GM12892 (cell line): Measurements from ENCODE around the gene SCAPER.
"Not testable (repeated sequence)": the region's sequence is repeated elsewhere in the genome, so short reads cannot be mapped to it uniquely, and the experiment has no call there.

ENCODE experiments used
- DNase-seq: peaks from one replicate; pipeline ENCODE4 v3.0.0; 2011; ENCODE audit not compliant: insufficient read length
- FAIRE-seq: peaks from 2 replicates; lab custom pipeline; 2011; peaks lifted over from hg19 to GRCh38; lab: Jason Lieb, UNC
- POLR2A ChIP-seq: IDR thresholded peaks from 2 replicates; pipeline ENCODE4 v1.6.1; 2011; ENCODE audit warnings: low read depth, low read length, control low read depth
- POLR2AphosphoS5 ChIP-seq: IDR thresholded peaks from 2 replicates; pipeline ENCODE4 v1.6.1; 2011; ENCODE audit warnings: low read depth, low read length, control low read depth
- TAF1 ChIP-seq: IDR thresholded peaks from 2 replicates; pipeline ENCODE4 v1.6.1; 2011; ENCODE audit warnings: low read depth, mild to moderate bottlenecking, control low read depth, low read length, borderline replicate concordance

The SCAPER gene

DNA sequence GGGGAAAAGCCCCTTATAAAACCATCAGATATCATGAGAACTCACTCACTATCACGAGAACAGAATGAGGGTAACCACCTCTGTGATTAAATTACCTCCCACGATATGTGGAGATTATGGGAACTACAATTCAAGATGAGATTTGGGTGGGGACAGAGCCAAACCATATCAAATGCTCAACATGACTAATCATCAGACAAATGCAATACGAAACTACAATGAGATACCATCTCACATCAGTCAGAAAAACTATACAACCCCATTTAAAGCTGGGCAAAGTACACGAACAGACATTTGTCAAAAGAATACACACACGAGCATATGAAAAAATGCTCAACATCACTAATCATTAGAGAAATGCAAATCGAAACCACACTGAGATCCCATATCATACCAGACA is 67.7 kb downstream of the SCAPER start:
- DNase-seq (no peak), FAIRE-seq (peak; percentile 83)
- no peak for TF ChIP-seq POLR2AphosphoS5
- TF ChIP-seq TAF1: no peak
- TF ChIP-seq POLR2A: no peak

DNA sequence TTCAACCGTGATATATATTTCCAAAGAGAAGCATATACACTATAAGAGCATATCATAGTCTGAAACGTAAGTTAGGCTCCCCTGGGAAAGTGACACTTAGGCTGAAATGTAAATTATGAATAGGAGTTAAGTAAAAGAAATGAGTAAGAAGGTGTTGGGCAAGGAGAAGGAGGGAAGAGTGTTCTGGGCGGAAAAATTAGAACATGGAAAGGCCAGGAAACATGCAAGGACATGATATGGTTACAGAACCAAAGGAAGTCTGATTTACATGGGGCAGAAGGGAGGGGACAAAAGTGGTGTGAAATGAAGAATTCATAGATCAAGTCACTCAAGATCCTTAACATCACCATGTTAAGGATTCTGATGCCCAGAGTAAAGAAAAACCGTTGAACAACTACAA is 75.2 kb downstream of the SCAPER start:
- no peak for TF ChIP-seq TAF1
- no peak for TF ChIP-seq POLR2A
- no peak for TF ChIP-seq POLR2AphosphoS5
- FAIRE-seq: no peak
- DNase-seq: no peak

DNA sequence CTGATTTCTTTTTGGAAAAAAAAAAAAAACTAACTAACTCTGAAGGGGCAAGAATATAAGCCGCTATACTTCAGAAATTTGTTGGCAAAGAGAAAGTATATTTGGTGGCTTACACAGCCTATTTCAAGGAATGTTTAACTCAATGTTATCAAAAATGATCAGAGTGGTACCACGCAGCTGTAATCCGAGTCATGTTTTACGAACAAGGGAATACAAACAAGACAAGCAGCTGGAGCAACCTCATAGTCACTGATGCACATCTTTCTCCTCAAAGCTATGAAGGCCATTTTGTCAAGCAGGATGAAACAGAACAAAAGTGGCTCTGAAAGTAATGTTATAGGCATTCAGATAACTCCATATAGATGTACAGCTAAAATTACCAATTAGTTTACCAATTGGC is 81.2 kb downstream of the SCAPER start:
- FAIRE-seq (no peak), DNase-seq (no peak)
- TF ChIP-seq POLR2AphosphoS5: no peak
- no peak for TF ChIP-seq POLR2A
- TF ChIP-seq TAF1: no peak

DNA sequence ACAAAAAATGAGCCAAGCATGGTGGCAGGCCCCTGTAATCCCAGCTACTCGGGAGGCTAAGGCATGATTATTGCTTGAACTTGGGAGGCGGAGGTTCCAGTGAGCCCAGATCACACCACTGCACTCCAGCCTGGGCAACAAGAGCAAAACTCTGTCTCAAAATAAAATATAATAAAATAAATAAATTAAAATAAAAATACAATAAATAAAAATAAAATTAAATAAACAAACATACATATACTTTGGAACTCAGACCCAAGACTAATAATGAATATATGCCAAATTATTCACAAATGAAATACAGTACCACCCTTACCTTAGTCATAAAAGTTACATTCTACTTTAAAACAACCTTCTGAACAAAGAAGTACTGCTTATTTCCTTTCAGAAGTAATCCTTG is 81.8 kb downstream of the SCAPER start:
- TF ChIP-seq POLR2AphosphoS5 (no peak), TAF1 (no peak), POLR2A (no peak)
- FAIRE-seq: no peak
- no peak for DNase-seq

DNA sequence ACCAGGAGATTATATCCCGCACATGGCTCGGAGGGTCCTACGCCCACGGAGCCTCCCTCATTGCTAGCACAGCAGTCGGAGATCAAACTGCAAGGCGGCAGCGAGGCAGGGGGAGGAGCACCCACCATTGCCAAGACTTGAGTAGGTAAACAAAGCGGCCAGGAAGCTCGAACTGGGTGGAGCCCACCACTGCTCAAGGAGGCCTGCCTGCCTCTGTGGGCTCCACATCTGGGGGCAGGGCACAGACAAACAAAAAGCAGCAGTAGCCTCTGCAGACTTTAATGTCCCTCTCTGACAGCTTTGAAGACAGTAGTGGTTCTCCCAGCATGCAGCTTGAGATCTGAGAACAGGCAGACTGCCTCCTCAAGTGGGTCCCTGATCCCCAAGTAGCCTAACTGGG is 86.2 kb downstream of the SCAPER start:
- FAIRE-seq, DNase-seq: not testable (repeated sequence)

DNA sequence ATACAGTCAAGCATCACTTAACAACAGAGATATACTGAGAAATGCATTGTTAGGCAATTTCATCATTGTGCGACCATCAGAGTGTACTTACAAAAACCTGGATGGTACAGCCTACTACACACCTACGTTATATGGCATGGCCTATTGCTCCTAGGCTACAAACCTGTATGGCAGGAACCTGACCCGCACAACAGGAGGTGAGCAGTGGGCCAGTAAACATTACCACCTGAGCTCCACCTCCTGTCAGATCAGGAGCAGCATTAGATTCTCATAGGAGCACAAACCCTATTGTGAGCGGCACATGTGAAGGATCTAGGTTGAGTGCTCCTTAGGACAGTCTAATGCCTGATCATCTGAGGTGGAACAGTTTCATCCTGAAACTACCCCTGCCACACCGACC is 89.7 kb downstream of the SCAPER start:
- FAIRE-seq: no peak
- TF ChIP-seq POLR2A (no peak), TAF1 (no peak), POLR2AphosphoS5 (no peak)
- no peak for DNase-seq

DNA sequence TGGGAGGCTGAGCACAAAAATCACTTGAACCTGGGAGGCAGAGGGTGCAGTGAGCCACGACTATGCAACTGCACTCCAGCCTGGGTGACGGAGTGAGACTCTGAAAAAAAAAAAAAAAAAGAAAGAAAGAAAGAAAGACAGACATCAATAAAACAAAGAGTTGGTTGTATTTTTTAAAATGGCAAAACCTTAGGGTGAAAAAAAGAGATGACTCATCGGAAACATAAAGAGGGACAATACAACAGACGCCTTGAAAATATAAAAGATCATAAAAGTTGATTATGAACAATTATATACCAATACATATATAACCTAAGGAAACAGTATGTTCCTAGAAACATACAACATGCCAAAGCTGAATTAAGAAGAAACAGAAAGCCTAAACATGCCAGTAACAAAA is 92.8 kb downstream of the SCAPER start:
- FAIRE-seq (no peak), DNase-seq (no peak)
- TF ChIP-seq POLR2A (no peak), POLR2AphosphoS5 (no peak), TAF1 (no peak)

DNA sequence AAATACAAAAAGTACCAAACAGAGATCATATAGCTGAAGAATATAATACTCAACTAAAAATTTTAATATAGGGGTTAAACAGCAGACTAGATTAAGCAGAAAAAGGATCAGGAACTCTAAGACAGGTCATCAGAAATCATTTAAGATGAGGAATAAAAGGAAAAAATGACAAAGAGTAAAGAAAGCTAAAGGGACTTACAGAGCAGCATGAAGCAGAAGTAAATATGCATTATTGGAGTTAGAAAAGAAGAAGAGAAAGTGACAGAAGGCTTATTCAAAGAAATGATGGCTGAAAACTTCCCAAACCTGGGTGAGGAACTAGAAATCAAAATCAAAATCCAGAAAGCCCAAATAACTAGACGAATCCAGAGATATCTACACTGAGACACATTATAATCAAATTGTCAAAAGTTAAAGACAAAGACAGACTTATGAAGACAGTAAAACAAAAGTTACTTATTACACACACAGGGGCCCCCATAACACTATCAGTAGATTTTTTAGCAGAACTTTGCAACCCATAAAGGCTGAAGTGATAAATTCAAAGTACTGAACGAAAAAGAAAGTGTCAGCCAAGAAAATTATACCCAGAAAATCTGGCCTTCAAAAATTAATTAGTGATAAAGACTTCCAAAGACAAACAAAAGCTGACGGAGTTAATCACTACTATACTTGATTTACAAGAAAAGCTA is 95.6 kb downstream of the SCAPER start:
- no peak for DNase-seq
- no peak for TF ChIP-seq TAF1
- no peak for FAIRE-seq

DNA sequence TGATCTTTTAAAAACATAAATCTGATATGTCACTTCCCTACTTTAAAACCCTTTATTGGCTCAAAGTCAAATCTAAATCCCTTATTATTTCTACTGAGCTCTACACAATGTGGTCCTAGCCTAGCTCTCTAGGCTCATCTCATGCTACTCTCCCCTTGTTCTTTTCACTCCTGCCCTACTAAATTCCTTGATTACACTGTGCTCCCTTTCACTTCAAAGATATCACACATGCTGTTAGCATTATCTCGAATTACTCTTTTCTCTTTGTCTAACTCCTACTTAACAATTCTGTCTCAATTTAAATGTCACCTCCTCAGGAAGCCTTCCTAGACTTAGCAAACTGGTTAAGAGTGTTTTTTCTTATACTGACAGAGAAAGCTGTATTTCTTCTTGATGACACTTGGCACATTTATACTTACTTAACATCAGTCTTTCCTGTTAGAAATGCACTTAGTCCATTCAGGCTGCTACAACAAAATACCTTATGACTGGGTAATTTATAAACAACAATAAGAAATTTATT is 102.0 kb downstream of the SCAPER start:
- DNase-seq (no peak), FAIRE-seq (peak; percentile 53)
- TF ChIP-seq POLR2A (no peak), TAF1 (no peak), POLR2AphosphoS5 (no peak)

DNA sequence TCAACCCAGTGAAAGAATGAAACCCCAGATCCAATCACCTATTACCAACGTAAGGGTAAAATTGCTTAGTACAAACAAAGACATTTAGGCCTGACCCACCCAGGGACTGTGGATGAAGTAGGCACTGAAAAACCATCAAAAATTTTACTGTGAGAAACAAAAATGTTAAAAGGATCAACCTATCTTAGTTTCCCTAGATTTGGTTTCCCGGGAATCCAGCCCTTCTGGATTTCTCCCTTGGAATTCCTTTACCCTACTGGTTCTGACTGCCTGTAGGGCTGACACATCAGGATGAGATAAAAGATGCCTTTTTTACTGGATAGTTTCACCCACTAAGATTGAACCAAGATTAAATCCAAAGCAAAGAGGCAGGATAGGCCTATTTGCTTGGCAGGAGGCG is 102.7 kb downstream of the SCAPER start:
- FAIRE-seq (peak; percentile 21), DNase-seq (no peak)
- no peak for TF ChIP-seq POLR2AphosphoS5
- TF ChIP-seq POLR2A: no peak
- no peak for TF ChIP-seq TAF1

DNA sequence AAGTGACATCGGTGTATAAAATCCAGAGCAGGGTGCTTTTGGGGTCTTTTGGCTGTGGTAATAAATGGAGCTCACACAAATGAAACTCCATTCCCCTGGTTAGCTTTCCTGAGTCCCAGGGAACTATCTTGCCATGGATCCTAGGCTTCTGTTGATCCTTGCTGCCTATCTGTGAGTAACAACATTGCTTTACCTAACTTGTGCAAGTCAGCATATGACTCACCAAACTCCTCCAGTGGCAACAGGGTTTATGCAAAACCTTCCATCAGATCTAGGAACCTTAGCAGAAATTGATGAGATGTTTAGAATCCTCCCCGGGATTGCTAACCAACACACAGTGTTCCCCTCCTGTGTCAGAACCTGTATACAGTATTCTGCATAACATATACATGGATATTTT is 105.4 kb downstream of the SCAPER start:
- no peak for FAIRE-seq
- DNase-seq: no peak

DNA sequence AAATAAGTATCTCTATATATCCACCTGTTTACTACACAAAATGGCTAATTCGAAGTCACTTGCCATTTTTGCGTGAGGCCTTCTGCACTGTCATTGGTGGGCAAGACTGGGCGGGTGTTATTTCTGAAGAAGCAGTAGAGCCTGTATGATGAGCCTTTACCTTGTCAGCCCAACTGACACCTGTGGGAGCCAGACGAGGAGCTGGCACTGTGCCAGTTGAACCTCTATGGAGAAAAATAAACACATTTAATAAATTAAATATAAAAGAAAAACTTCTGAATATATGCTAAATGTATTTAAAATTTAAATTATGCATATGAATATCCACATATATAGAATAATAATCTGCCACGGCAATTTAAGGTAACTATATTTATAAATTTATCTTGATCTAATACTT is 109.9 kb downstream of the SCAPER start:
- no peak for TF ChIP-seq POLR2A
- DNase-seq (no peak), FAIRE-seq (no peak)

More for the DNA sequence above, 105.4 kb downstream of the SCAPER start:
- TF ChIP-seq POLR2AphosphoS5 (no peak), POLR2A (no peak), TAF1 (no peak)

DNA sequence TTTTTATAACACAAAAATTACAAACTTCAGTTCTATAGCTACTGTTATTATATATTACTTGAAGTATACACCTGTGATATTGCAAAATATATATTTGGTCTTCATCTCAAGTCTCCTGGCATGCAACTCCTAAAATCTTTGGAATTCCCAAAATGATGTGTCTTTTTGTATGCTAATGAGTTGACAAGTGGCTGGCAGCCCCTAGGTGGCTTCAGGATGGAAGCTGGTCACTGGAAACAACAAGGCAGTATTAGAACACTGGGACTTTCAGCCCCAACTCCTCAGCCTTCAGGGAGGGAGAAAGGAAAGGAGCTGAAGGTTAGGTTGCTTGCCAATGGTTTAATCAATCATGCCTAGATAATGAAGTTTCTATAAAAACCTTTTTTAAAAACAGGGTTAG is 112.0 kb downstream of the SCAPER start:
- DNase-seq (no peak), FAIRE-seq (no peak)
- TF ChIP-seq POLR2A (no peak), POLR2AphosphoS5 (no peak), TAF1 (no peak)
